MM.1S (cell line): ENCODE data around the gene FN3K.
"Not testable (repeated sequence)": the region's sequence is repeated elsewhere in the genome, so short reads cannot be mapped to it uniquely, and the experiment has no call there.

Source experiments
- DNase-seq: peaks from one replicate; pipeline ENCODE4 v3.0.0-alpha.2; 2015
- H2AFZ ChIP-seq: fragments of 300-600 bp; sonication (generic); 2 replicates; pipeline ENCODE4 v1.6.0; 2016; ENCODE audit warnings: antibody characterized with exemption, low read length
- H3F3A ChIP-seq: fragments of 300-600 bp; sonication (generic); 2 replicates; pipeline ENCODE4 v1.6.1; 2016; ENCODE audit warnings: mild to moderate bottlenecking, antibody characterized with exemption, low read length, moderate library complexity, mixed read lengths; ENCODE audit not compliant: insufficient read depth
- H3K27ac ChIP-seq: fragments of 300-600 bp; sonication (generic); 2 replicates; pipeline ENCODE4 v1.5.1; 2016; ENCODE audit warnings: mild to moderate bottlenecking, low read length
- H3K27me3 ChIP-seq: fragments of 300-600 bp; sonication (generic); replicated peaks from 2 replicates; pipeline ENCODE4 v1.6.0; 2016; ENCODE audit warnings: low read length; ENCODE audit not compliant: insufficient read depth
- H3K36me3 ChIP-seq: fragments of 300-600 bp; sonication (generic); replicated peaks from 2 replicates; pipeline ENCODE4 v1.6.1; 2016; ENCODE audit warnings: mild to moderate bottlenecking, low read length, mixed read lengths; ENCODE audit not compliant: insufficient read depth
- H3K4me1 ChIP-seq: fragments of 300-600 bp; sonication (generic); 2 replicates; pipeline ENCODE4 v1.6.1; 2016; ENCODE audit warnings: low read length, mixed read lengths
- H3K4me2 ChIP-seq: fragments of 300-600 bp; sonication (generic); 2 replicates; pipeline ENCODE4 v1.6.0; 2016; ENCODE audit warnings: low read depth, low read length
- H3K4me3 ChIP-seq: fragments of 300-600 bp; sonication (generic); 2 replicates; pipeline ENCODE4 v1.5.1; 2016; ENCODE audit warnings: low read length, mixed read lengths
- H3K79me2 ChIP-seq: fragments of 300-600 bp; sonication (generic); 2 replicates; pipeline ENCODE4 v1.6.1; 2016; ENCODE audit warnings: mixed run types, low read length, mixed read lengths
- H3K9ac ChIP-seq: fragments of 300-600 bp; sonication (generic); 2 replicates; pipeline ENCODE4 v1.6.1; 2016; ENCODE audit warnings: low read length, mixed read lengths
- H3K9me2 ChIP-seq: fragments of 300-600 bp; sonication (generic); replicated peaks from 2 replicates; pipeline ENCODE4 v1.6.1; 2016; ENCODE audit warnings: mild to moderate bottlenecking, low read length, mixed read lengths; ENCODE audit not compliant: insufficient read depth
- H3K9me3 ChIP-seq: fragments of 300-600 bp; sonication (generic); replicated peaks from 2 replicates; pipeline ENCODE4 v1.6.1; 2016; ENCODE audit warnings: mild to moderate bottlenecking, low read length, mixed read lengths; ENCODE audit not compliant: insufficient read depth
- H4K20me1 ChIP-seq: fragments of 300-600 bp; sonication (generic); 2 replicates; pipeline ENCODE4 v1.6.1; 2016; ENCODE audit warnings: mild to moderate bottlenecking, low read length, moderate library complexity, mixed read lengths; ENCODE audit not compliant: insufficient read depth
- CTCF ChIP-seq: fragments of 300-600 bp; sonication (generic); IDR thresholded peaks from 2 replicates; pipeline ENCODE4 v1.5.1; 2016; ENCODE audit warnings: antibody characterized with exemption, low read length, mixed read lengths
- EZH2 ChIP-seq: fragments of 300-600 bp; sonication (generic); optimal IDR thresholded peaks from 2 replicates; pipeline ENCODE3; 2017; ENCODE audit warnings: low read depth, mild to moderate bottlenecking, antibody characterized with exemption, low read length, mixed read lengths
- EZH2phosphoT487 ChIP-seq: fragments of 300-600 bp; sonication (generic); IDR thresholded peaks from 2 replicates; pipeline ENCODE4 v1.6.1; 2018; ENCODE audit warnings: antibody characterized with exemption, low read length

Gene FN3K

GRCh38 chr17:82782657-82783207 is 47.3 kb downstream of the FN3K start:
- peaks cover 21% of the 10 kb centered on the region for H3F3A ChIP-seq
- no peak overlapping the region for H2AFZ ChIP-seq
- H3K27ac ChIP-seq = peak overlapping the region; percentile 30; the same call in 1 of the 2 replicates
- no peaks in the 10 kb centered on the region for H3K27me3 ChIP-seq
- H3K36me3 ChIP-seq = no peaks in the 10 kb centered on the region
- no peak overlapping the region for H3K9ac ChIP-seq
- no peak overlapping the region for H3K4me2 ChIP-seq
- TF ChIP-seq EZH2 (no peak), CTCF (no peak), EZH2phosphoT487 (no peak)
- H3K79me2 ChIP-seq = peaks cover 9% of the 10 kb centered on the region; the same call in 1 of the 2 replicates
- H3K4me1 ChIP-seq = peaks cover 27% of the 10 kb centered on the region
- H4K20me1 ChIP-seq = no peaks in the 10 kb centered on the region
- DNase-seq = no peak
- no peaks in the 10 kb centered on the region for H3K9me2 ChIP-seq
- H3K9me3 ChIP-seq = no peaks in the 10 kb centered on the region
- no peak overlapping the region for H3K4me3 ChIP-seq

DNA sequence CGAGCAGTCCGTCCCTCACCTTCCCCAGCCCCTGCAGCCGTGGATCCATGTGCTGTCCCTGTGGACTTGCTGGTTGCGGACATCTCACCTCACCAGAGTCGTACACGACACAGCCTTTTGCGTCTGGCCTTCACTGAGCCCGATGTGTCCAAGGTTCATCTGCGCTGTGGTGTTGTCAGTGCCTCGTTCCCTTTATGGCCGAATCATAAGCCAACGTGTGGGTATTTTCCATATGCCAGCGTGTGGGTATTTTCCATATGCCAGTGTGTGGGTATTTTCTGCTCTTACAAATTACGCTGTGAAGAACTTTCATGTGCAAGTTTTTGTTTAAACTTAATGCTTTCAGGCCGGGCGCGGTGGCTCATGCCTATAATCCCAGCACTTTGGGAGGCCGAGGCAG is 48.1 kb downstream of the FN3K start:
- Histone ChIP-seq H3K27ac (peak overlapping the region; percentile 31; the same call in 1 of the 2 replicates), H3K79me2 (peaks cover 9% of the 10 kb centered on the region), H2AFZ (no peak overlapping the region), H3K27me3 (no peaks in the 10 kb centered on the region), H3K9ac (no peak overlapping the region), H3K4me2 (no peak overlapping the region), H3K9me3 (no peaks in the 10 kb centered on the region), H3K9me2 (no peaks in the 10 kb centered on the region), H3K4me3 (no peak overlapping the region), H3K4me1 (peaks cover 34% of the 10 kb centered on the region), H3F3A (peaks cover 23% of the 10 kb centered on the region), H3K36me3 (no peaks in the 10 kb centered on the region), H4K20me1 (no peaks in the 10 kb centered on the region)
- TF ChIP-seq CTCF (no peak), EZH2 (no peak), EZH2phosphoT487 (no peak)
- DNase-seq = no peak

- Histone ChIP-seq H3F3A (peaks cover 23% of the 10 kb centered on the region), H3K27ac (peak overlapping the region; percentile 71; the same call in 1 of the 2 replicates), H3K4me2 (peak overlapping the region; percentile 69; the same call in 1 of the 2 replicates), H3K4me1 (peaks cover 35% of the 10 kb centered on the region), H3K79me2 (peaks cover 27% of the 10 kb centered on the region)
- not testable (repeated sequence) for H3K9me2 ChIP-seq, H3K9me3 ChIP-seq, H3K9ac ChIP-seq, H3K4me3 ChIP-seq, H3K36me3 ChIP-seq, H4K20me1 ChIP-seq, DNase-seq, H3K27me3 ChIP-seq, H2AFZ ChIP-seq
Observed at GRCh38 chr17:82785581-82785980, 50.2 kb downstream of the FN3K start.

GRCh38 chr17:82786427-82786826 is 51.0 kb downstream of the FN3K start:
- Histone ChIP-seq H3K9ac (peak overlapping the region; percentile 37; the same call in 1 of the 2 replicates), H3K36me3 (no peaks in the 10 kb centered on the region), H3K27me3 (no peaks in the 10 kb centered on the region), H3K9me3 (no peaks in the 10 kb centered on the region), H4K20me1 (no peaks in the 10 kb centered on the region), H3K4me1 (peaks cover 35% of the 10 kb centered on the region), H2AFZ (no peak overlapping the region), H3K4me2 (peak overlapping the region; percentile 69), H3K27ac (peak overlapping the region; percentile 71), H3K4me3 (no peak overlapping the region), H3F3A (peaks cover 23% of the 10 kb centered on the region), H3K79me2 (peaks cover 32% of the 10 kb centered on the region), H3K9me2 (no peaks in the 10 kb centered on the region)
- TF ChIP-seq EZH2 = no peak
- peak; percentile 35; the same call in 1 of the 2 replicates for TF ChIP-seq CTCF
- TF ChIP-seq EZH2phosphoT487 = no peak
- DNase-seq = peak; percentile 21
